HG02642 (cell line): Measurements from ENCODE around the gene CPB2.

ENCODE experiments used
- ATAC-seq: cut with Tn5 transposase; IDR thresholded peaks from one replicate; pipeline ENCODE4 v1.9.1; 2021; ENCODE audit warnings: mild to moderate bottlenecking; ENCODE audit not compliant: unreplicated experiment, poor library complexity

The CPB2 gene

GRCh38 chr13:46101002-46101401, 3.8 kb downstream of the CPB2 start:
- no peak for ATAC-seq

GRCh38 chr13:46100191-46100815, 4.5 kb downstream of the CPB2 start:
- peak; percentile 46 for ATAC-seq

GRCh38 chr13:46097663-46098062, 7.2 kb downstream of the CPB2 start:
- no peak for ATAC-seq

GRCh38 chr13:46097015-46097414, 7.8 kb downstream of the CPB2 start:
- ATAC-seq: no peak

- no peak for ATAC-seq
Measured at GRCh38 chr13:46094478-46094877, 10.4 kb downstream of the CPB2 start.

- no peak for ATAC-seq
Measured at GRCh38 chr13:46088821-46089562, 15.8 kb downstream of the CPB2 start.

- ATAC-seq: no peak
Measured at GRCh38 chr13:46087481-46087880, 17.4 kb downstream of the CPB2 start.

- no peak for ATAC-seq
Measured at GRCh38 chr13:46086985-46087384, 17.8 kb downstream of the CPB2 start.

- ATAC-seq: no peak
Measured at GRCh38 chr13:46086421-46086922, 18.4 kb downstream of the CPB2 start.

- ATAC-seq: no peak
Measured at GRCh38 chr13:46085737-46086136, 19.1 kb downstream of the CPB2 start.

- ATAC-seq: no peak
Measured at GRCh38 chr13:46082324-46082723, 22.5 kb downstream of the CPB2 start.

GRCh38 chr13:46079770-46080169, 25.1 kb downstream of the CPB2 start:
- ATAC-seq: no peak

GRCh38 chr13:46077265-46077664, 27.6 kb downstream of the CPB2 start:
- ATAC-seq: no peak

- ATAC-seq: no peak
Measured at GRCh38 chr13:46076827-46077226, 28.0 kb downstream of the CPB2 start.

- no peak for ATAC-seq
Measured at GRCh38 chr13:46075811-46076210, 29.0 kb downstream of the CPB2 start.

GRCh38 chr13:46071590-46072249, 33.1 kb downstream of the CPB2 start:
- peak; percentile 91 for ATAC-seq

- ATAC-seq: no peak
Measured at GRCh38 chr13:46063292-46063691, 41.5 kb downstream of the CPB2 start.

GRCh38 chr13:46062185-46062584, 42.6 kb downstream of the CPB2 start:
- ATAC-seq: no peak

- no peak for ATAC-seq
Measured at GRCh38 chr13:46059405-46059804, 45.4 kb downstream of the CPB2 start.

- no peak for ATAC-seq
Measured at GRCh38 chr13:46058268-46058667, 46.6 kb downstream of the CPB2 start.

GRCh38 chr13:46057256-46058015, 47.4 kb downstream of the CPB2 start:
- ATAC-seq: no peak
